Activated T-helper 1 cell treated with anti-CD3 and anti-CD28 coated beads, Interleukin-2, amount 50 U/mL, for 16 hours (primary cell): ENCODE data around the gene FOXP4.
A peak's percentile ranks its signal among the peaks of the same experiment; 100 is the strongest.

Source experiments
- DNase-seq, 2 donors: peaks; one replicate each; pipeline ENCODE4 v3.0.0-alpha.2; 2020; ENCODE audit warnings: low read depth in 1 of 2, low spot score in 1 of 2

FOXP4 gene

GRCh38 chr6:41580690-41581089, 34.5 kb downstream of the FOXP4 start:
- DNase-seq = no peak

DNA sequence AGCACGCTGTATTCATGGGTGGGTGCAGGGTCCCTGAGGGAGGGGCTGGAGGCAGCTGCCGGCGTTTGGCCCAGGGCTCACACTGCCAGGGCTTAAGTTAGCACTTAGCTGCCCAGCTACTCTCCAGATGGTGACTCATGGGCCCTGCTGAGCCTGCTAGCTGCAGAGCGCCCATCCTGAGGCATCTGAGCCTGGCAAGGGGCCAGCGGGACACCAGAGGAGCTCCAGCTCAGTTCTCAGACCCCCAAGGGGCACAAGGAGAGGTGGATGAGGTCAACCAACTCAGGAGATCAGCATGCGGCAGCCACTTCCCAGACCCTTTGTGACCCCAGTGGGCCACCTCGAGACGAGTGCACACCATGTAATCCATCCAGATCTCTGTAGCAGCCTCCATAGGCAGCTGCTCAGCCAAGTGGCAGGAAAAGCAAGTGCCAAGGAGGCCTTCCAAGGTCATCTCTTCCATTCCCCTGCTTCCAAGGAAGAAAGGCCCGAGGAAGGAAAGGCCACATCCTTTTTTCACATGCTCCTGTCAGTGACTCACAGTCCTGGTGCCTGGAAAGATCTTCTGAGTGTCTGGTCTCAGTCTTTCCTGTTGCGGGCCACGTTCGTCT, 35.3 kb downstream of the FOXP4 start:
- no peak for DNase-seq

DNA sequence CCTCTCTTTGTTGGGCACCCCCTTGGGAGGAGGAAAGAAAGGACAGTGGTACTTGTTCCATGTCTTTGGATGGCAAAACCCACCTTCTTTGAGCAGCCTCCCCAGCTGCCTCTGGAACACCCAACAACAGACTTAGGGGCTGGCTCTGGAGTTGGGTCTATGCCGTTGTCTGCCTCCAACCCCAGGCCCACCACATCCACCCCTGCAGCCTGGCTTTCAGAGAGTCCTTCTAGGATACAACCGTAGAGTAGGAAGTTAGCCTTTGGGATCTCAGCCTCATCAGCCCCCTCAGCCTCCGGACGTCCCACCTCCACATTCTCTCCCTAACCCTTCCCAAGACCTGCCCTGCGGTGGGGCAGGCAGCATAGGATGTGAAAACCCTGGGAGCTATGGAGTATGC, 36.4 kb downstream of the FOXP4 start:
- DNase-seq = no peak

GRCh38 chr6:41583565-41583964, 37.4 kb downstream of the FOXP4 start:
- DNase-seq = no peak

DNA sequence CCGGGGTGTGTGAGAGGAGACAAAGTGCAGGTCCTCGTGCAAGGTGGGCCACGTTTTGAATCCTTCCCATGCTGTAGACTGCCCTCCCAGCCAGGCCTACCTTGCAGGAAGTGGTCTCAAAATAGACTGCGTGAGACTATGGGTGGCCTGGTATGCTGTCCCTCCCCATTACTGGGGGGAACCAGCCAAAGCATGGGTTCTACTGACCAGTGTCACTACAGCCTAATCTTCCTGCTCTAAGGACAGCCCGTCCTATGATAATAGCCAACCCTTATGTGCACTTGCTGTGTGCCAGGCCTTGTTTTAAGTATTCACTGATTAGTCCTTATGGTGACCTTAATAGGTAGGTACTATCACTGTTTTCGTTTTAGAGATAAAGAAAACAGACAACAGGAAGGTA, 38.0 kb downstream of the FOXP4 start:
- no peak for DNase-seq

DNA sequence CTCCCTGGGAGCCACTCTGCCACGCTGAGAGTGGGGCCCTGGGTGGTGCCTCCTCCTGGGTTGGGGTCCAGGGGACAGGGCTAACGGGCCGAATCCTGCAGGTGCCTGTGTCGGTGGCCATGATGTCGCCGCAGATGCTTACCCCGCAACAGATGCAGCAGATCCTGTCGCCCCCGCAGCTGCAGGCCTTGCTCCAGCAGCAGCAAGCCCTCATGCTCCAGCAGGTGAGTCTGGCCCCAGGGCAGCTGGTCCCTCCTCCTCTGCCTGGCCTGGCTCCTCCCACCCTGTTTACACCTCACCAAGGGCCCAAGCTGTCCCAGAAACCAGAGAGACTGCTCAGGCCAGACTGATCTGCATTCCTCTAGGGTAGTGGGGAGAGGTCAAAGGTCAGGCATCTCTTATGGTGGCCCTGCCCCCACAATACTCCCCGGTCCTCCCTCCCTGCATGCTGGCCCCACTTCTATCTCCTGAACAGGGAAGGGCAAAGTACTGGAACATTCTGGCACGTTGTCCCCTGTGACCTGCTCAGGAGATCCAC, 38.6 kb downstream of the FOXP4 start:
- no peak for DNase-seq

DNA sequence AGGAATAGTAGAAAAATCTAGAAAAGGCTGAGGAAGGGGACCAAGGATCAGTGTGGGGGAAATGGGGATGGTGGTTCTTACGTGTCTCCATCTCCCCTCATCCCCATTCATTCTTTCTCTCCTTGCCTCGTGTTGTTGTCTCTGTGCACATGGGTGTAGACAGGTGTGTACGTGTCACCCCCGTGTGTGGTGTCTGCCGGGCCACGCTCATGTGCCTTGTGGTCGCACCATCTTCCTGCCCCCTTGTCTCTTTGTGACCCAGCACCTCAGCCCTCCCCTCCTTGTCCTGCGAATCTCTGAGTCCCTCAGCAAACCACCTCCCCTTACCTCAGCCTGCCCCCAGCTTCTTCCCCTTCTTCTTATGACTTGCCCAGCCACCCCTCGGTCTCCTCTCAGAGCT, 39.4 kb downstream of the FOXP4 start:
- no peak for DNase-seq

GRCh38 chr6:41586252-41587007, 40.2 kb downstream of the FOXP4 start:
- DNase-seq = no peak

- no peak for DNase-seq
Observed at GRCh38 chr6:41587131-41587879, 41.1 kb downstream of the FOXP4 start.

DNA sequence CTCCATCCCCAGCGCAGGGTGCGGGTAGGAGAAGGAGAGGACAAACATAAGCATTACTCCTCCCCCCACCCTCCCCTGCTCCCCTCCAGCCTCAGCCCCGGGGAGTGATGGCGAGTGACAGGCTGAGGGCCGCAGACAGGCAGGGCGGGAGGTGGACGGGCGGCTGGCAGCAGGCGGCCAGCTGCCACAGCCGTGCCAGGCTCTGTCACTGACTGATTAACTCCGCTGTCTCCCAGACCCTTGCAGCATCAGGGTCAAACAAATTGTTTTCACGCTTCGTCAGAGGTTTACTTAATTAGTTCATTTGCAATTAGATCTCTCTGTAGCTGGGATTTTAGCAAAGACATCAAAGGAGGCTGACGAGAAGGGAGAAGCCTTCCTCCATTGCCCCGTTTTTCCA, 41.9 kb downstream of the FOXP4 start:
- no peak for DNase-seq

- DNase-seq = no peak
Observed at GRCh38 chr6:41589223-41589622, 43.0 kb downstream of the FOXP4 start.

DNA sequence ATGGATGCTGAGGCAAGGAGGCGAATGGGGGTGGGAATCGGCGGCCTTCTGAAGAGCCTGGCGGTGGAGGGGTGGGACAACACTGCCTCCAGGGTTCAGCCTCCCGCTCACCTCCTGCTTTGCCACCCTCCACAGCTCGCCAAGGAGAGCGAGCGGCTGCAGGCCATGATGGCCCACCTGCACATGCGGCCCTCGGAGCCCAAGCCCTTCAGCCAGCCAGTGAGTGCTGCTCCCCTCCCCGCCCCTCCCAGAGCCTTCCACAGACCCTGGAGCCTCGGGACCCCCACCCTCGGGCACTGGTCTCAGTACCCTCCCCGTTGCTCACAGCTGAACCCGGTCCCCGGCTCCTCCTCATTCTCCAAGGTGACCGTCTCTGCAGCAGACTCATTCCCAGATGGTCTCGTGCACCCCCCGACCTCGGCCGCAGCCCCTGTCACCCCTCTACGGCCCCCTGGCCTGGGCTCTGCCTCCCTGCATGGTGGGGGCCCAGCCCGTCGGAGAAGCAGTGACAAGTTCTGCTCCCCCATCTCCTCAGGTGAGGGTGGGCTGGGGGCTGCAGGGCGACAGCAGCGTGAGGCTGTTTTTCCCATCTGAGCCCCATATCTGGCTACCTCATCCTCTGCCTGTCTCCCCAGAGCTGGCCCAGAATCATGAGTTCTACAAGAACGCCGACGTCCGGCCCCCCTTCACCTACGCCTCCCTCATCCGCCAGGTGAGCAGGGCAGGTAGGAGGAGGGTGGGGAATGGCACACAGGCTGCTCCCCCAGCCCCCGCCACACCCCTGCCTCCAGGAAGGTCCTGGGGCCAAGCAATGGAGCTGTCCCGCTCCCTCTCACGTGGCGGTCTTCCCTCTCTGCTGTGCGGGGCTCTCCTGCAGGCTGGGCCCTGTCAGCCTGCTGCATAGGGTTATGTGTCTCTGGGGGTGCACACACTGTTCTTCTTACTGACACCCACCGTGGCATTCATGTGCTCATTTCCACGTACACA, 43.7 kb downstream of the FOXP4 start:
- no peak for DNase-seq

DNA sequence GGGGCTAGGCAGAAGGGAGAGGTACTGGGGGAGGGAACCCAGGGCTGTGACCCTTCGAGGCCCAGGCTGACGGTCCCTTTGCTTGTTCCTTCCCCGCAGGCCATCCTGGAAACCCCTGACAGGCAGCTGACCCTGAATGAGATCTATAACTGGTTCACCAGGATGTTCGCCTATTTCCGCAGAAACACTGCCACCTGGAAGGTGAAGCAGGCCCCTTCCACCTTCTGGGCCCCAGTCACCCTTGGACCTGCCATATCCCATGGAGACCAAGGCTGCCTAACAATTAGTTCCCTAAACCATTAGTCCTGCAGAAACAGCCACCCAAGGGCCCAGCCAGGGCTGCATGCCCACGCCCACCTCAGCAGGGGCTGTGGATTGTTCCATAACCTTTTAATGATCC, 44.9 kb downstream of the FOXP4 start:
- no peak for DNase-seq

DNA sequence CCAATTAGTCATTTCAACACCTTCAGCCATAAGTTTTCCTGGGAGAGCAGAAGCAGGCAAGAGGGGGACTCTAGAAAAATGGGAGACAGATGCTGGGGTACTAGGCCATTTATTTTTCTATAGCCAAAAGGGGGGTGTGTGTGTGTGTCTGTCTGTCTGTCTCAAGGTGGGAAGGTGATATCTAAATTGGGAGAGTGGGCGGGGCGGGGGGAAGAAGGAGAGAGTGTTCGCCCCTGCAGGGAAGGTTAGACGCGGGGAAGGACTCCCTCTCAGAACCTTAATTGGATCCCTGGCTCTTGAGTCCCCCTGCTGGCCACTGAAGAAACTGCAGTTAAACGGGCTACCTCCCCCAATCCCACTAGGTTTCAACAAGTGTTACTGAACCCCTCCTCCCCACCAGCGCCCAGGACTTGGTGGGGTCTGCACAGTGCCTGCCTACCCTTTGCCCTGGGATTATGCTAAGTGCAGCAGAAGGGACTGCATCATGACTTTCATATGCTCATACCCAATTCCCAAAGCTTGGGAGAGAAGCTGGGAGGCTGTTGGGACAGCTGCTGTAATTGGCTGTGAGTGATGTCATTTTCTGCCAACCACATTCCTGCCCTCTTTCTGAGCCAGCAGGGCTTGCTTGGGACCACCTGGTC, 45.8 kb downstream of the FOXP4 start:
- DNase-seq = peak; percentile 61 to 74

GRCh38 chr6:41593406-41593805, 47.2 kb downstream of the FOXP4 start:
- DNase-seq = no peak

DNA sequence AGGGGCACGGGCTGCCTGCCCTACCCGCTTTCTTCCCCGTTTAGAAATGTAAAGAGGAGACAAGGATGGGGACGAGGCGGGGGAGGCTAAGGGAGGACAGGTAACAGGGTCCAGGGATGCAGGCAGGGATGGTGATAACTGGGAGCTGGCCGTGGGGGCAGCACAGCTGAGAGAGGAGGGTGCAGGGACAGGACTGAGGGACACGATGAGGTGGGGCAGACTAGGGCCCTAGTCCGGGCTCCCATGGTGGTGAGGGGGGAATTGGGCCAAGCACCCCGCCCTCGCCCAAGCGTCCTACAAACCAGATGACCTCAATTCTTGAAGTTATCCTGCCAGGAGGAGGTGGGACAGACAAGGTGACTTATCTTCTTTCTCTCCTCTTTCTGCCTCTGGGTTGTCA, 47.7 kb downstream of the FOXP4 start:
- DNase-seq = no peak

GRCh38 chr6:41594326-41594725, 48.1 kb downstream of the FOXP4 start:
- DNase-seq = no peak

DNA sequence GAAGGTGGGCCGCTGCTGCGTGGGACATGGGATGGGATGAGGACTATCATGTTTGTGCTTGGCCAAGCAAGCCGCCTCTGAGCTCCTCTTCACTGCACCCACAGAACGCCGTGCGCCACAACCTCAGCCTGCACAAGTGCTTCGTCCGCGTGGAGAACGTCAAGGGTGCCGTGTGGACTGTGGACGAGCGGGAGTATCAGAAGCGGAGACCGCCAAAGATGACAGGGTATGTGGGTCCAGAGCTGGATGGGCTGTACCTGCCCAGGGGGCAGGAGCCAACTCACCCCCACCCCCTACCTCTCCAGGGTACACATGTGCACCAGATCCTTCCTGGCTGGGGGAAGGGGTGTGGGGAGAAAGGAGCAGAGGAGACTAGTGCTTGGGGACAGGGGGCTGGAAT, 48.6 kb downstream of the FOXP4 start:
- no peak for DNase-seq

- DNase-seq = no peak
Observed at GRCh38 chr6:41595166-41595565, 49.0 kb downstream of the FOXP4 start.

DNA sequence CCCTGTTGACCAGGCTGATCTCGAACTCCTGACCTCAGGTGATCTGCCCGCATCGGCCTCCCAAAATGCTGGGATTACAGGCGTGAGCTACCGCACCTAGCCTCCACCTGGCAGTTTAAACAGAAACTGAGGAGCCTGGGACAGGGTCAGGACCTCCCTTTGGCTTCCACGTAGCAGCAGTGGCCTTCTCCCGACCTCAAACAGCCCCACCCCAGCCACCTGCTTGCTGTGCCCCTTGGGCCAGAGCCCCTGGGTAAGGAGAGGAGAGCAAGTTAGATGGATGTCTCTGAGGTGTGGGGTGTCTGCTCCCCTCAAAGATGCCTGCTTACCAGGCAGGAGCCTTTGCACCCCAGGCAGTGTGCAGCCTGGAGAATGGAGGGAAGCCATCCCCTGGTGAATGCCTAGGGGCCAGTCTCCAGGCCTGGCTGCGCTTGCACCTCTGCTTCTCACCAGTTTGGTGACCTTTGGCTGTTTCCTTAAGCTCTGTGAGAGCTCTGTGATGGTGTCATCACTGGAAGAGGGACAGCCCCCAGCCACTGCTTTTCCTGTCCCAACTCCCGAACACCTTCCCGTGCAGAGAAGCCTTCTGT, 50.0 kb downstream of the FOXP4 start:
- no peak for DNase-seq
